ENCODE results near the gene PHTF2.
"Not testable (repeated sequence)": the region's sequence is repeated elsewhere in the genome, so short reads cannot be mapped to it uniquely, and the experiment has no call there.

PHTF2 gene

GRCh38 chr7:77798394-77799077 lies at the start of gene PHTF2, which contains the start of gene TMEM60:
PHTF2 (plus strand) TSS chr7:77798773.
TMEM60 (minus strand) TSS chr7:77798434; CDS start chr7:77794373, 4,061 bp downstream.
- peak; percentile 99 for DNase-seq

DNA sequence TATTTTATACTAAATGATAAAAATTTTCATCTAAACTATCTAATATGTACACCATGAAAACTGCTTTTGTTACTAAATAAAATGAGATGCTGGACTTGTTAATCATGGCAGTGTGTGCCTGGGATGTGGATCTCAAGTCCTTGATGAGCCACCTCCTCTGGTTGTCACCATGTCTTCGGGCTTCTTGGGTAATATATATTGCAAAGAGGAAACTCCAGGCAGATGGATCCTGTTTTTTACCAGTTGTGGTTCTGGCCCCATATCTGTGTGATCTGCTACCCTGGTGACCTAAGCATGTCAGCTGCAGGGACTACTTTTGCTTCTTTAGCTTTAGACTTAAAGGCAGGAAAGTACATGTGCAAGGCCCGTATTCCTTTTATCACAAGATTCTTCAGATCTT lies 46.6 kb upstream of the PHTF2 start:
- DNase-seq = no peak

- no peak for DNase-seq
Measured at GRCh38 chr7:77753173-77753572, 45.4 kb upstream of the PHTF2 start.

- DNase-seq = no peak
Measured at GRCh38 chr7:77757589-77757988, 41.0 kb upstream of the PHTF2 start.

DNA sequence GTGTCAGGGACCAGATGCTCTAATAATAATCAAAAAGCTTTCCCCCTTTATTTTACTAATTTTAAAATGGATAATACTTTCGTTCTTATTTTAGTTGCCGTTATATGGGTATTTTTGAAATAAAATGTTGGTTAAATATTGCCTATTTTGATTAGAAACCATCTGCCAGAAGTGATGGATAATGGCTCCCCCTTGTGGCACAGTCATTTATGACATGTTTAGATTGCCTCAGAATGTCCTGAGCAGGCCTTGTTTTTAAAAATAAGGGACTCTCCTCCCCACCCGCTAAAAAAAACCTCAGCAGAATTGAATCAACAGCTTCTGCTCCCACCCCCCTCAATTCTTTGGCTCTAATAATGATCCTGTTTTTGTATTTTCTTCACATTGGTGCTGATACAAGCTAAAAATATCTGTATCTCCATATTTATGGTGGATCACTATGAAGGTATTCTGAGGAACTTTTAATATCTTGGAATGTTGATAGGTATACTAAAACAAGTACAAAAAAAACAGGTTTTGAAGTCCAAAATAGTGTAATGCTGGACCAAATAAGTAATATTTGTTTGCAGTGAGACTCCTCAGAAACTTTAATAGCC lies 39.2 kb upstream of the PHTF2 start:
- DNase-seq = peak; percentile 50

DNA sequence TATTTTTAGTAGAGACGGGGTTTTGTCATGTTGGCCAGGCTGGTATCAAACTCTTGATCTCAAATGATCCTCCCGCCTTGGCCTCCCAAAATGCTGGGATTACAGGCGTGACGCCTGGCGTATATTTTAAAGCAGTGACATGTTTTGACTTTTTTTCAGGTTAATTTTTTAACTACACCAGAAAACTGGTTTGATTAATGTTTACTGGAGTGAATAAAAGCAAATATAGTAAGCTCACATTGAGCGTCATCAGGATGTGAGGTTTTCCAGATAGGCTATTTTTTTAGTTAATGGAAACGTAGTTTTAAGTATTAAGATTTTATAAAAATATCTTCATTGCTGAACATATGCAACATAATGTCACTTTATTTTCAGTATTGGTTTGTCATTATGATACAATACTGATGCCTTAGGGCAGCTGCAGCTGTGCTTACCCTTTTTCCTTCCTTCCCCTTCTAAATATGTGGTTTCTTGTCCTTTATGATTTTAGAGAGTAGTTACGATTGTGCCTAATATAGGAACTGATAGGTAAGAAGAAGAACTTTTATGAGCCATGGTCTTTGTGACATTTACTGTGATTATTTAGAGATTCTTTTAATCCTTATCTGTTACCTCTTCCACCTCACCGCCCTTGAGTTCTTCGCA lies 37.6 kb upstream of the PHTF2 start:
- DNase-seq = no peak

DNA sequence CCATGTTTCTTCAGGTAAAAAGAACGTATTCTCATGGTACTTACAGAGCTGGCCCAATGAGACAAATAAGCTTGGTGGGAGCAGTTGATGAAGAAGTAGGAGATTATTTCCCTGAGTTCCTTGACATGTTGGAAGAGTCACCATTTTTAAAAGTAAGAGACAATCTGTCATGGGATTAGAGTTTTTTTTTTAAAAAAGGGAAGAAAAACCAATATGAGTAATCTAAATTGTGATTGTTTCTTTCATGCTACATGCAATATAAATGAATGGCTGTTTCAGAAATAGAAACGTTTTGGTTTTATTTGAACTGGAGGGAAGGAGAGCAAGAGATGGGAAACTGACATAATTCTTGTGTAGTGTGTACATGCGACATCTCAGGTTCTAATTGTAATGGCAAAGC lies 33.1 kb upstream of the PHTF2 start:
- DNase-seq = no peak

DNA sequence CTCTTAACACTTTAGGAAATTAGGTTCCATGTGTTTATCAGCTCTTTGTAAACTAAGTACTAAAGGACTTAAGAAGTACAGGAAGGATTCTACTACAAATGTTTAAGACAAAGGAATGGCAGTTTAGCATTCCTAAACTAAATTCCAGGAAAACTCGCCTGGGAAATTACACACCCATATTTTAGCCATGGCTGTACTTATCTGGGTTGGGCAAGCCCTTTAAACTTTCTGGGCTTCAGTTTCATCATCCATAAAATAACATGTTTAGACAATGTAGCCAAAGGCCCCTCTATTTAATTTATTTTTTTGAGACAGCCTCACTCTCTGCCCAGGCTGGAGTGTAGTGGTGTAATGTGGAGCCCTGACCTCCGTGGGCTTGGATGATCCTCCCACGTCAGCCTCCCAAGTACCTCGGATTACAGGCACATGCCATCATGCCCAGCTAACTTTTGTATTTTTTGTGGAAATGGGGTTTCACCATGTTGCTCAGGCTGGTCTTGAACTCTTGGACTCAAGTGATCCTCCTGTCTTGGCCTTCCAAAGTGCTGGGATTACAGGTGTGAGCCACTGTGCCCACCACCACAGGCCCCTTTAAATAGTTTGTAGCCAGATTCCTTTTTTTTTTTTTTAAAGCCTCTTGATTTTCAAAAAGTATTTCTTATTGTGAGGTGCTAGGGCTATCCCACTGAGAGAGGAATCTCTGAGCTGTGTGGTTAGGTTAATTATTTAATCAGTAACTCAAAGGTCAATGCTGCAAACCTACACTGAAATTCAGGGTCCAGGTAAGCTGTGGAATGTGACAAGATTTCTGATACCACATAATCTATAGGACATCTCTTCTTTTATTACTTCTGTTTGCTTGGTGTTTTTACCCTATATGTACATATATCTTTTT lies 32.4 kb upstream of the PHTF2 start:
- no peak for DNase-seq

DNA sequence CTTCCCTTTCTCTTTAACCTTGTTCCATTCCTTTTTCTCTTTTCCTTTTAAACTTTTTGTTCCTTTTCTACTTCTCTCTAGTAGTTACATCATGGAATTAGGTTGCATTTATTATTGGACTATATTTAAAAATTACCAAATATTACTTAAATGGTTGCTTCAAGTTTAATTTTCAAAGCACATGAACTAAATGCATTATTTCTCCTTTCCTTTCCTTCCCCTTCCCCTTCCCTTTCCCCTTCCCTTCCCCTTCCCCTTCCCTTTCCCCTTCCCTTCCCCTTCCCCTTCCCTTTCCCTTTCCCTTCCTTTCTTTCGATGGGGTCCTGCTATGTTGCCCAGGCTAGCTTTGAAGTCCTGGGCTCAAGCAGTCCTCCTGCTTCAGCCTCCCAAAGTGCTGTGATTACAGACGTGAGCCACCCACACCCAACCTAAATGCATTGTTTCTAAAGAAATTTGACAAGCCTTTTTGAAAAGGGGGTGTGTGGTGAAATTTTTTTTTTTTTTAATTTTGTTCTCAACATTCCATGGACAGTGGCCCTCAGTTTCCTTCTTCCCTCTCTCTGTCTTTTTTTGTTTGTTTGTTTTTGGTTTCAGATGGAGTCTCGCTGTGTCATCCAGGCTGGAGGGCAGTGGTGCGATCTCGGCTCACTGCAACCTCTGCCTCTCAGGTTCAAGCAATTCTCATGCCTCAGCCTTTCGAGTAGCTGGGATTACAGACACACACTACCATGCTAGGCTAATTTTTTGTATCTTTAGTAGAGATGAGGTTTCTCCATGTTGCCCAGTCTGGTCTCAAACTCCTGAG lies 31.6 kb upstream of the PHTF2 start:
- DNase-seq = no peak

GRCh38 chr7:77770316-77770715 lies 28.3 kb upstream of the PHTF2 start:
- DNase-seq = no peak

GRCh38 chr7:77771901-77772300 lies 26.7 kb upstream of the PHTF2 start:
- DNase-seq = no peak

DNA sequence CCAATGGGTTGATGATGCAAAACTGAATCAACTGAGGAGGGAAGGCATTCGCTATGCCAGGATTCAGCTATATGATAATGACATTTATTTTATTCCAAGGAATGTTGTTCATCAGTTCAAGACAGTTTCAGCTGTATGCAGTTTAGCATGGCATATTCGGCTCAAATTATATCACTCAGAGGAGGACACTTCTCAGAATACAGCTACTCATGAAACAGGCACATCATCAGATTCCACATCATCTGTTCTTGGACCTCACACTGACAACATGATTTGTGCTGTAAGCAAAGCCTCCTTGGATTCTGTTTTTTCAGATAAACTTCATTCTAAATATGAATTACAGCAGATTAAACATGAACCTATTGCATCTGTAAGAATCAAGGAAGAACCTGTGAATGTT lies 20.0 kb upstream of the PHTF2 start:
- DNase-seq = no peak

DNA sequence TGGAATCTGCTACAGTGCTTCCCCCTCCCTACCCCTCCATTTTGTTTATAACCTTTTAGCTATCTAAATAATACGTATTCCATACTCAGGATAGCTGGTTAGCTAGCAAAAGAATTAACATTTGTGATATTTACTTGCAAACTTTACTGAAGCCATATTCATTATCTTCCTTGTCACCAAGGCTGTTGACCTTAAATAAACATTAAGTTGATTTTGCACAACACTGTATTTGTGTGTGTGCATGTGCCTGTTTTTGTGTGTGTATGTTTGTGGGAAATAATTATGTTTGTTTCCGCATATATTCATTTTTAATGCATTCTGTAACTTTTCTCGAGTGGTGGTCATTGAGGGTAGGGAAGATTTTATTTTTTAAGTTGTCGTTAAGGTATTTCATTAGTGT lies 16.2 kb upstream of the PHTF2 start:
- no peak for DNase-seq

DNA sequence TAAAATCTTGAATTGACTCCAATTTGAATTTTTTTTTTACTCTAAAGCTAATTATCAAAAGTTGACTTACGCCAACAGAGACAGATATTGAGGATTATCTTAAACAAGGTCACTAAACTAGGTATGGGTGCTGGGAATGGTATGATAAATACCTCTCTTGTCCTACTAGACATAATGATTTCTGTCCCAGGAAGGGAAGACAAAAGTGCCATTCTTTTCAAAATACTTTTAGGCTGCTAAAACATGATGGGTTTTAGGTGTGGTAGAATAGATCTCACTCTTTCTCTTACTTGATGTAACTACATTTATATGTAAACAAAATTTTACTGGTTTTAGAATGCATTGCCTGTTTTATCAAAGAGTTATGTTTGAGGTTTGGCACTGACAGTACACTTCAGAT lies 15.5 kb upstream of the PHTF2 start:
- DNase-seq = no peak

GRCh38 chr7:77783545-77783944 lies 15.0 kb upstream of the PHTF2 start:
- DNase-seq = no peak

- not testable (repeated sequence) for DNase-seq
Measured at GRCh38 chr7:77784426-77784825, 14.1 kb upstream of the PHTF2 start.

- no peak for DNase-seq
Measured at GRCh38 chr7:77786018-77786417, 12.6 kb upstream of the PHTF2 start.

- DNase-seq = no peak
Measured at GRCh38 chr7:77786741-77787140, 11.8 kb upstream of the PHTF2 start.

DNA sequence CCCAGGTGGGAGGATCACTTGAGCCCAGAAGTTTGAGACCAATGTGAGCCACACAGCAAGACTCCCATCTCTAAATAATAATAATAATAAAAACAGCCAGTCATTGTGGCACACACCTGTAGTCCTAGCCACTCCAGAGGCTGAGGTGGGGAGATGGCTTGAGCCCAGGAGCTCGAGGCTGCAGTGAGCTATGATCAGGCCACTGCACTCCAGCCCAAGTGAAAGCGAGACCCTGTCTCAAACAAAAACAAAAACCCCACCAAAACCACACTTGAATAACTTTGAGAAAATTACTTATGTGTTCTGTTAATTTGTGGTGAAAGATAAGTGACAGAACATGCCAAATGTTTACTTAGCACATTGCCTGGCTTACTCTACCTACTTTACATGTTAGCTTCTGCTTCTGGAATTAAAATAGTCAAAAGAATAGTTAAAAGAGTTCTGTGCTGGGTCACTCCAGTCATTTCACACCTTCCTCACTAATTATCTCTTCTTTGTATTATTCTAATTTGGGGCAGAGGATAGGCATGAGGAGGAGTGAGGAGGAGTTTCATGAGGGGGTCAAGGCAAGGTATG lies 10.2 kb upstream of the PHTF2 start:
- no peak for DNase-seq

GRCh38 chr7:77791336-77791735 lies 7.2 kb upstream of the PHTF2 start:
- no peak for DNase-seq

GRCh38 chr7:77791956-77792355 lies 6.6 kb upstream of the PHTF2 start:
- no peak for DNase-seq

- no peak for DNase-seq
Measured at GRCh38 chr7:77794000-77794399, 4.6 kb upstream of the PHTF2 start.
